K562 (cell line): ENCODE measurements around the gene NEK2. TPM values are rescaled to one million over a fixed set of nuclear protein-coding genes. Genes with fewer than 3 reads are reported as not detected.

ENCODE experiments used
- ETV1 ChIP-seq: fragments of 450-650 bp; conservative IDR thresholded peaks from 2 replicates; pipeline ENCODE4 v1.6.1; 2016; ENCODE audit warnings: missing genetic modification characterization, control low read depth, low read depth, missing compliant biosample characterization
- LCOR ChIP-seq: sonication (generic); formaldehyde crosslinking; IDR thresholded peaks from 2 replicates; pipeline ENCODE4 v1.8.0; 2022; ENCODE audit warnings: mild to moderate bottlenecking, missing genetic modification reagents
- MTF1 ChIP-seq: fragments of 250-450 bp; sonication (Bioruptor Pico); IDR thresholded peaks from 2 replicates; pipeline ENCODE4 v1.9.0; 2021; ENCODE audit warnings: moderate library complexity, mild to moderate bottlenecking, inconsistent platforms, borderline replicate concordance
- POLR2AphosphoS5 ChIP-seq: IDR thresholded peaks from 2 replicates; pipeline ENCODE4 v1.6.1; 2011; ENCODE audit warnings: mild to moderate bottlenecking, low read depth, low read length, moderate library complexity; ENCODE audit not compliant: control insufficient read depth, insufficient read depth
- TAF9B ChIP-seq: fragments of 450-650 bp; IDR thresholded peaks from 2 replicates; pipeline ENCODE4 v1.6.1; 2018; ENCODE audit warnings: mild to moderate bottlenecking; ENCODE audit not compliant: partially characterized antibody
- ZNF584 ChIP-seq: fragments of 200-800 bp; sonication (Bioruptor generic); IDR thresholded peaks from 2 replicates; pipeline ENCODE4 v1.6.1; 2016; ENCODE audit warnings: low read depth, mild to moderate bottlenecking, missing genetic modification characterization, missing compliant biosample characterization
- ZNF586 ChIP-seq: fragments of 450-650 bp; formaldehyde crosslinking; conservative IDR thresholded peaks from 2 replicates; pipeline ENCODE4 v1.4.0; 2020; ENCODE audit warnings: mild to moderate bottlenecking, moderate library complexity
- polyA plus RNA-seq, 8 experiments: library from polyadenylated mRNA; depleted of rRNA in 4 of 8; stranded (reverse) in 5 of 8; unstranded in 3 of 8; fragments of >200 nt; fragmentation: Nextera tagmentation in 2 of 8; fragmentation: Illumina TruSeq in 1 of 8; extraction: Ambion mirVana in 2 of 8; extraction: Trizol in 1 of 8; gene quantifications; 2 replicates each; pipeline versions ENCODE4 v1.2.1 to v1.2.3, GENCODE V29; 2011 to 2014; ENCODE audit warnings: inconsistent platforms in 1 of 8, missing spikeins in 1 of 8
- total RNA-seq, 7 experiments: library from RNA; depleted of rRNA in 6 of 7; stranded (reverse); fragments of >200 nt in 6 of 7; fragmentation: Illumina TruSeq in 2 of 7; extraction: Trizol in 2 of 7; gene quantifications; 2 replicates each; pipeline versions ENCODE4 v1.2.1 to v1.2.3, GENCODE V29; 2011 to 2021; ENCODE audit warnings: low replicate concordance in 1 of 7
- TF ChIP-seq, protein P1 (sequence below): sonication (generic); formaldehyde crosslinking; IDR thresholded peaks from 2 replicates; pipeline ENCODE4 v1.8.0; 2023; ENCODE audit warnings: mild to moderate bottlenecking, missing genetic modification reagents
- TF ChIP-seq, protein P2 (sequence below): fragments of 250-450 bp; sonication (Bioruptor Pico); IDR thresholded peaks from 2 replicates; pipeline ENCODE4 v1.6.1; 2021; ENCODE audit warnings: mild to moderate bottlenecking
- TF ChIP-seq, protein P3 (sequence below): sonication (generic); formaldehyde crosslinking; IDR thresholded peaks from 2 replicates; pipeline ENCODE4 v1.5.0; 2020; ENCODE audit warnings: missing genetic modification reagents
- TF ChIP-seq, protein P4 (sequence below): sonication (generic); formaldehyde crosslinking; IDR thresholded peaks from 2 replicates; pipeline ENCODE4 v1.8.0; 2022; ENCODE audit warnings: mild to moderate bottlenecking, low read depth, missing genetic modification reagents
- TF ChIP-seq, protein P5 (sequence below): fragments of 450-650 bp; formaldehyde crosslinking; IDR thresholded peaks from 2 replicates; pipeline ENCODE4 v1.4.0; 2020; ENCODE audit warnings: mild to moderate bottlenecking, mixed read lengths
- TF ChIP-seq, protein P6 (sequence below): IDR thresholded peaks from 2 replicates; pipeline ENCODE4 v1.6.1; 2016; ENCODE audit warnings: missing genetic modification characterization, missing compliant biosample characterization

The NEK2 gene
- total and polyA plus RNA-seq, 9 of the 15 experiments (the other 6 are each of a cell fraction or from before 2014, with no cell fraction given), result 30.0 to 74.7 (median 66.4) TPM

DNA sequence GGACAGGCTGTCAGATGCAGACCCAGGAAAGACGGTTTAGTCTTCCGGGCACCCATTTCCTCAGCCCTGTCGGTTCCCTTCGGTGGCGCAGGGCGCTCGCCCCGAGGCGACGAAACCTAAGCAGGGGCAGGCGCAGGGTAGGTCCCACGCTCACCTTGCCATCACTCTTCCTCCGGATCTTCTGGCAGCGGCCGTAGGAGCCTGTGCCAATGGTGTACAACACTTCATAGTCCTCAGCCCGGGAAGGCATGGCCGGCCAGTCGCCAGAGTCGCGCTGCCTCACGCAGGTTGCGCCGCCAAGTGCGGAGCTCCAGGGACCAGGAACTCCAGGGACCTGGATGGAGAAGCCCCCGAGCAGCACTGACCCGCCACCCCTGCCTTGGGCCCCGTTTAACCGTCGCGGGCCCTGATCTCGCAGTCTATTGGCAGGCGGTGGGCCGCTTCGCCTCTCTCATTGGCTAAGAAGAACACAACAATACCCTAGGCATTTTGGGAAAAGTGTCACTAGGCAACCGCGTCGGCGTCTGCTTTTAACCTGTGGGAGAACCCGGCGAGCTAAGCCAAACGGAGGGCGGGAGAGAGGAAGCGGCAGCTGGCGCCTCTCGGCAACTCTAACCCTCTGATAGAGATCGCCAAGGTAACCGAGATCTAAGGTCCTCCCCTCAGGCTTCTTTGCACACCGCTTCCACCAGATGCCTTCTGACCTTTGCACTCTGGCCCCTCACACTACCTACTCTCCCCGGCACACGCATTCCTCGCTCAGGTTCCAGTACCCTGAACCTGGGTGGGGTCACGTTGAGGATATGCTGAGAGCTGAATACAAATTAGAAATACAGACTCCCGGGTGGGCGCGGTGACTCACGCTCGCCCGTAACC, at the start of gene NEK2 (continued):
- TF ChIP-seq, protein P1, sequence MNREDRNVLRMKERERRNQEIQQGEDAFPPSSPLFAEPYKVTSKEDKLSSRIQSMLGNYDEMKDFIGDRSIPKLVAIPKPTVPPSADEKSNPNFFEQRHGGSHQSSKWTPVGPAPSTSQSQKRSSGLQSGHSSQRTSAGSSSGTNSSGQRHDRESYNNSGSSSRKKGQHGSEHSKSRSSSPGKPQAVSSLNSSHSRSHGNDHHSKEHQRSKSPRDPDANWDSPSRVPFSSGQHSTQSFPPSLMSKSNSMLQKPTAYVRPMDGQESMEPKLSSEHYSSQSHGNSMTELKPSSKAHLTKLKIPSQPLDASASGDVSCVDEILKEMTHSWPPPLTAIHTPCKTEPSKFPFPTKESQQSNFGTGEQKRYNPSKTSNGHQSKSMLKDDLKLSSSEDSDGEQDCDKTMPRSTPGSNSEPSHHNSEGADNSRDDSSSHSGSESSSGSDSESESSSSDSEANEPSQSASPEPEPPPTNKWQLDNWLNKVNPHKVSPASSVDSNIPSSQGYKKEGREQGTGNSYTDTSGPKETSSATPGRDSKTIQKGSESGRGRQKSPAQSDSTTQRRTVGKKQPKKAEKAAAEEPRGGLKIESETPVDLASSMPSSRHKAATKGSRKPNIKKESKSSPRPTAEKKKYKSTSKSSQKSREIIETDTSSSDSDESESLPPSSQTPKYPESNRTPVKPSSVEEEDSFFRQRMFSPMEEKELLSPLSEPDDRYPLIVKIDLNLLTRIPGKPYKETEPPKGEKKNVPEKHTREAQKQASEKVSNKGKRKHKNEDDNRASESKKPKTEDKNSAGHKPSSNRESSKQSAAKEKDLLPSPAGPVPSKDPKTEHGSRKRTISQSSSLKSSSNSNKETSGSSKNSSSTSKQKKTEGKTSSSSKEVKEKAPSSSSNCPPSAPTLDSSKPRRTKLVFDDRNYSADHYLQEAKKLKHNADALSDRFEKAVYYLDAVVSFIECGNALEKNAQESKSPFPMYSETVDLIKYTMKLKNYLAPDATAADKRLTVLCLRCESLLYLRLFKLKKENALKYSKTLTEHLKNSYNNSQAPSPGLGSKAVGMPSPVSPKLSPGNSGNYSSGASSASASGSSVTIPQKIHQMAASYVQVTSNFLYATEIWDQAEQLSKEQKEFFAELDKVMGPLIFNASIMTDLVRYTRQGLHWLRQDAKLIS, result peak; percentile 73
- TF ChIP-seq, protein P2, sequence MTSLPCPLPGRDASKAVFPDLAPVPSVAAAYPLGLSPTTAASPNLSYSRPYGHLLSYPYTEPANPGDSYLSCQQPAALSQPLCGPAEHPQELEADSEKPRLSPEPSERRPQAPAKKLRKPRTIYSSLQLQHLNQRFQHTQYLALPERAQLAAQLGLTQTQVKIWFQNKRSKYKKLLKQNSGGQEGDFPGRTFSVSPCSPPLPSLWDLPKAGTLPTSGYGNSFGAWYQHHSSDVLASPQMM (CRISPR knock-in tag), result no peak
- TF ChIP-seq, protein P3, sequence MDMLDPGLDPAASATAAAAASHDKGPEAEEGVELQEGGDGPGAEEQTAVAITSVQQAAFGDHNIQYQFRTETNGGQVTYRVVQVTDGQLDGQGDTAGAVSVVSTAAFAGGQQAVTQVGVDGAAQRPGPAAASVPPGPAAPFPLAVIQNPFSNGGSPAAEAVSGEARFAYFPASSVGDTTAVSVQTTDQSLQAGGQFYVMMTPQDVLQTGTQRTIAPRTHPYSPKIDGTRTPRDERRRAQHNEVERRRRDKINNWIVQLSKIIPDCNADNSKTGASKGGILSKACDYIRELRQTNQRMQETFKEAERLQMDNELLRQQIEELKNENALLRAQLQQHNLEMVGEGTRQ (CRISPR knock-in tag), result peak; percentile 51
- peak; percentile 71; the same call in 1 of the 2 replicates for TF ChIP-seq MTF1 (CRISPR knock-in tag)
- TF ChIP-seq ZNF584 (CRISPR knock-in tag), result no peak
- TF ChIP-seq, protein P4, sequence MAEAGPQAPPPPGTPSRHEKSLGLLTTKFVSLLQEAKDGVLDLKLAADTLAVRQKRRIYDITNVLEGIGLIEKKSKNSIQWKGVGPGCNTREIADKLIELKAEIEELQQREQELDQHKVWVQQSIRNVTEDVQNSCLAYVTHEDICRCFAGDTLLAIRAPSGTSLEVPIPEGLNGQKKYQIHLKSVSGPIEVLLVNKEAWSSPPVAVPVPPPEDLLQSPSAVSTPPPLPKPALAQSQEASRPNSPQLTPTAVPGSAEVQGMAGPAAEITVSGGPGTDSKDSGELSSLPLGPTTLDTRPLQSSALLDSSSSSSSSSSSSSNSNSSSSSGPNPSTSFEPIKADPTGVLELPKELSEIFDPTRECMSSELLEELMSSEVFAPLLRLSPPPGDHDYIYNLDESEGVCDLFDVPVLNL (CRISPR knock-in tag), result peak; percentile 99
- peak; percentile 86 for TF ChIP-seq POLR2AphosphoS5
- TF ChIP-seq TAF9B, result peak; percentile 40
- peak; percentile 38; the same call in 1 of the 2 replicates for TF ChIP-seq ETV1 (tag)
- TF ChIP-seq, protein P5, sequence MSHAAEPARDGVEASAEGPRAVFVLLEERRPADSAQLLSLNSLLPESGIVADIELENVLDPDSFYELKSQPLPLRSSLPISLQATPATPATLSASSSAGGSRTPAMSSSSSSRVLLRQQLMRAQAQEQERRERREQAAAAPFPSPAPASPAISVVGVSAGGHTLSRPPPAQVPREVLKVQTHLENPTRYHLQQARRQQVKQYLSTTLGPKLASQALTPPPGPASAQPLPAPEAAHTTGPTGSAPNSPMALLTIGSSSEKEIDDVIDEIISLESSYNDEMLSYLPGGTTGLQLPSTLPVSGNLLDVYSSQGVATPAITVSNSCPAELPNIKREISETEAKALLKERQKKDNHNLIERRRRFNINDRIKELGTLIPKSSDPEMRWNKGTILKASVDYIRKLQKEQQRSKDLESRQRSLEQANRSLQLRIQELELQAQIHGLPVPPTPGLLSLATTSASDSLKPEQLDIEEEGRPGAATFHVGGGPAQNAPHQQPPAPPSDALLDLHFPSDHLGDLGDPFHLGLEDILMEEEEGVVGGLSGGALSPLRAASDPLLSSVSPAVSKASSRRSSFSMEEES (CRISPR knock-in tag), result no peak
- TF ChIP-seq ZNF586 (CRISPR knock-in tag), result no peak
- peak; percentile 95 for TF ChIP-seq LCOR (CRISPR knock-in tag)
- TF ChIP-seq, protein P6, sequence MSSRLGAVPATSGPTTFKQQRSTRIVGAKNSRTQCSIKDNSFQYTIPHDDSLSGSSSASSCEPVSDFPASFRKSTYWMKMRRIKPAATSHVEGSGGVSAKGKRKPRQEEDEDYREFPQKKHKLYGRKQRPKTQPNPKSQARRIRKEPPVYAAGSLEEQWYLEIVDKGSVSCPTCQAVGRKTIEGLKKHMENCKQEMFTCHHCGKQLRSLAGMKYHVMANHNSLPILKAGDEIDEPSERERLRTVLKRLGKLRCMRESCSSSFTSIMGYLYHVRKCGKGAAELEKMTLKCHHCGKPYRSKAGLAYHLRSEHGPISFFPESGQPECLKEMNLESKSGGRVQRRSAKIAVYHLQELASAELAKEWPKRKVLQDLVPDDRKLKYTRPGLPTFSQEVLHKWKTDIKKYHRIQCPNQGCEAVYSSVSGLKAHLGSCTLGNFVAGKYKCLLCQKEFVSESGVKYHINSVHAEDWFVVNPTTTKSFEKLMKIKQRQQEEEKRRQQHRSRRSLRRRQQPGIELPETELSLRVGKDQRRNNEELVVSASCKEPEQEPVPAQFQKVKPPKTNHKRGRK (tag), result no peak
